Upper lobe of left lung (tissue), 6 donors: ENCODE measurements around the gene TAS1R2. TPM values are rescaled to one million over a fixed set of nuclear protein-coding genes. Genes with fewer than 3 reads are reported as not detected.

Experiments used
- ATAC-seq, 2 donors: fragments of 200-7000 bp; cut with Tn5 transposase; one replicate each; pipeline ENCODE4 v1.9.1; 2022; ENCODE audit warnings: mild to moderate bottlenecking in 2 of 2, moderate library complexity in 2 of 2; ENCODE audit not compliant: low FRiP score in 2 of 2
- DNase-seq, 2 donors: peaks; one replicate each; pipeline ENCODE4 v3.0.0-alpha.2; 2019 to 2020
- H3K27ac ChIP-seq, 4 donors: fragments of 200-600 bp; sonication (generic); one replicate each; pipeline ENCODE4 v1.5.1; 2016 to 2019
- H3K27me3 ChIP-seq, 4 donors: fragments of 200-600 bp; sonication (generic); one replicate each; pipeline ENCODE4 v1.5.1; 2017 to 2019
- H3K36me3 ChIP-seq, 4 donors: fragments of 200-600 bp; sonication (generic); one replicate each; pipeline ENCODE4 v1.5.1; 2016 to 2019
- H3K4me1 ChIP-seq, 4 donors: fragments of 200-600 bp; sonication (generic); one replicate each; pipeline ENCODE4 v1.5.1; 2018 to 2019
- H3K4me3 ChIP-seq, 4 donors: fragments of 200-600 bp; sonication (generic); one replicate each; pipeline ENCODE4 v1.5.1; 2017 to 2019; ENCODE audit warnings: mild to moderate bottlenecking in 2 of 4, moderate library complexity in 1 of 4
- H3K9me3 ChIP-seq, 4 donors: fragments of 200-600 bp; sonication (generic); one replicate each; pipeline ENCODE4 v1.5.1; 2018 to 2019
- EP300 ChIP-seq, 4 donors: sonication (generic); formaldehyde crosslinking; IDR thresholded peaks; one replicate each; pipeline ENCODE4 v1.5.1; 2017; ENCODE audit warnings: antibody characterized with exemption in 4 of 4, control low read depth in 2 of 4
- POLR2A ChIP-seq, 4 donors: fragments of 450-650 bp; IDR thresholded peaks; one replicate each; pipeline ENCODE4 v1.5.1; 2016 to 2017; ENCODE audit warnings: antibody characterized with exemption in 4 of 4, mild to moderate bottlenecking in 2 of 4
- POLR2AphosphoS5 ChIP-seq, 2 donors: sonication (generic); formaldehyde crosslinking; IDR thresholded peaks; one replicate each; pipeline ENCODE4 v1.5.1; 2017; ENCODE audit warnings: antibody characterized with exemption in 2 of 2
- WGBS, 2 donors: methylation state at CpG; one replicate each; pipeline ENCODE4 v1.1.5; 2017 to 2018; 5-methylcytosine and 5-hydroxymethylcytosine counted together
- total RNA-seq, 6 donors: library from RNA; depleted of rRNA in 4 of 6; stranded (reverse); fragments of >200 nt in 4 of 6; gene quantifications; one replicate each; pipeline versions ENCODE4 v1.1.0 to v1.2.1, GENCODE V29; 2016 to 2021
- TF ChIP-seq, protein P1 (sequence below), 6 experiments: fragments of 450-650 bp in 4 of 6; fragments of 200-600 bp in 2 of 6; sonication (generic) in 2 of 6; IDR thresholded peaks; one replicate each; pipeline ENCODE4 v1.5.1; 2016 to 2019; ENCODE audit warnings: antibody characterized with exemption in 6 of 6
- donor health status: DM: no; HTN: no; CAD: no; lungs with moderate emphysema.
- donor health status: DM: no; HTN: yes; CAD: no; lungs with severe emphysema.

Gene TAS1R2
- total RNA-seq, 6 donors from 2014 or later, result not detected

DNA sequence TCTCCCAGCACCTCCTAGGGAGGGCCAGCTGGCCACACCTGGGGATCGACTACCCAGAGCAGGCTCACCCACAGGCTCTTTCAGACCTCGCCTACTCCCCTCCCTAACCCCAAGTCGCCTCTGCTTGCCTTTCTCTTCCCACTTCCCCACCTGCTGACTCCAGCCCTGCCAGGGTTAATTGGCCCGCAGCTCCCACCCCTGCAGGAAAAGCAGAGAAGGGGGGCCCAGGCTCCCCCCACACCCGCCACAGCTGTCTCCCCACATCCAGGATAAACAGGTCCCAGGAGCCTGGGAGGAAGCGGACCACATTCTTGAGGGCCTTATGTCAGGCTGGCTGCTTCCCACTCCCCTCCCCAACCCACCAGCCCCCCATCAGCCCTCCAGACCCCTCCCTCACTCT, 45.0 kb downstream of the TAS1R2 start:
- no peaks in the 10 kb centered on the region for H3K9me3 ChIP-seq
- WGBS, 2 donors, result 32 to 35% methylated on average over 4 to 5 of the region's 6 CpGs
- no peaks in the 10 kb centered on the region for H3K27me3 ChIP-seq
- H3K4me1 ChIP-seq, result no peaks in the 10 kb centered on the region
- no peaks in the 10 kb centered on the region for H3K36me3 ChIP-seq
- H3K27ac ChIP-seq, result no peak overlapping the region
- no peak overlapping the region for H3K4me3 ChIP-seq
- ATAC-seq, result no peak
- peak in 1 of 2 donors; percentile 37 for DNase-seq
- TF ChIP-seq EP300 (IDR thresholded peaks at IDR 0.05), result no peak
- TF ChIP-seq, protein P1, sequence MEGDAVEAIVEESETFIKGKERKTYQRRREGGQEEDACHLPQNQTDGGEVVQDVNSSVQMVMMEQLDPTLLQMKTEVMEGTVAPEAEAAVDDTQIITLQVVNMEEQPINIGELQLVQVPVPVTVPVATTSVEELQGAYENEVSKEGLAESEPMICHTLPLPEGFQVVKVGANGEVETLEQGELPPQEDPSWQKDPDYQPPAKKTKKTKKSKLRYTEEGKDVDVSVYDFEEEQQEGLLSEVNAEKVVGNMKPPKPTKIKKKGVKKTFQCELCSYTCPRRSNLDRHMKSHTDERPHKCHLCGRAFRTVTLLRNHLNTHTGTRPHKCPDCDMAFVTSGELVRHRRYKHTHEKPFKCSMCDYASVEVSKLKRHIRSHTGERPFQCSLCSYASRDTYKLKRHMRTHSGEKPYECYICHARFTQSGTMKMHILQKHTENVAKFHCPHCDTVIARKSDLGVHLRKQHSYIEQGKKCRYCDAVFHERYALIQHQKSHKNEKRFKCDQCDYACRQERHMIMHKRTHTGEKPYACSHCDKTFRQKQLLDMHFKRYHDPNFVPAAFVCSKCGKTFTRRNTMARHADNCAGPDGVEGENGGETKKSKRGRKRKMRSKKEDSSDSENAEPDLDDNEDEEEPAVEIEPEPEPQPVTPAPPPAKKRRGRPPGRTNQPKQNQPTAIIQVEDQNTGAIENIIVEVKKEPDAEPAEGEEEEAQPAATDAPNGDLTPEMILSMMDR (IDR thresholded peaks at IDR 0.05), result no peak

DNA sequence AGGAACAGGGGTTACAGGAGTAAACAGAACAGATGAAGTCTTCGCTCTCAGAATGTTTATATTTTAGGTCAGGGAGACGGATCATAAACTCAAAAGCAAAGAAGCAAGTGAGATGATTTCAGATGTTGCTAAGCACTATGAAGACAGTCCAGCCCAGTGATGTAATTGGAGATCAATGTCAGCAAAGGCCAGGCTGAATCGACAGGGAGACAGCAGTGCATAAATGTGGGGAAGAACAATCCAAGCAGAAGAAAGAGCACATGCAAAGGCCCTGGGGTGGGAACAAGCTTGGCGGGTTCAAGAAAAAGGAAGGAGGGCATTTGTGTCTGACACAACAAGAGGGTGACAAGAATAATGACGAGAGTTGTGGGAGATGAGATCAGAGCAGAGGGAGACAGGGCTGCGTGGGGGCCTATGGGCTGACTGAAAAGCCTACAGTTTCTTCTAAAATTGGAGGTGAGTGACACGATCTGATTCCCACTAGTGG, 47.0 kb downstream of the TAS1R2 start:
- Histone ChIP-seq H3K4me1 (no peaks in the 10 kb centered on the region), H3K27me3 (no peaks in the 10 kb centered on the region), H3K9me3 (no peaks in the 10 kb centered on the region), H3K4me3 (no peak overlapping the region), H3K27ac (no peak overlapping the region), H3K36me3 (no peaks in the 10 kb centered on the region)
- ATAC-seq (no peak), DNase-seq (no peak)
- TF ChIP-seq POLR2AphosphoS5 (IDR thresholded peaks at IDR 0.05), result no peak
- TF ChIP-seq POLR2A (IDR thresholded peaks at IDR 0.05), result no peak
- TF ChIP-seq, protein P1 (IDR thresholded peaks at IDR 0.05), result no peak
- TF ChIP-seq EP300 (IDR thresholded peaks at IDR 0.05), result no peak
- 74 to 84% methylated on average over 7 of the region's 7 CpGs for WGBS, 2 donors

DNA sequence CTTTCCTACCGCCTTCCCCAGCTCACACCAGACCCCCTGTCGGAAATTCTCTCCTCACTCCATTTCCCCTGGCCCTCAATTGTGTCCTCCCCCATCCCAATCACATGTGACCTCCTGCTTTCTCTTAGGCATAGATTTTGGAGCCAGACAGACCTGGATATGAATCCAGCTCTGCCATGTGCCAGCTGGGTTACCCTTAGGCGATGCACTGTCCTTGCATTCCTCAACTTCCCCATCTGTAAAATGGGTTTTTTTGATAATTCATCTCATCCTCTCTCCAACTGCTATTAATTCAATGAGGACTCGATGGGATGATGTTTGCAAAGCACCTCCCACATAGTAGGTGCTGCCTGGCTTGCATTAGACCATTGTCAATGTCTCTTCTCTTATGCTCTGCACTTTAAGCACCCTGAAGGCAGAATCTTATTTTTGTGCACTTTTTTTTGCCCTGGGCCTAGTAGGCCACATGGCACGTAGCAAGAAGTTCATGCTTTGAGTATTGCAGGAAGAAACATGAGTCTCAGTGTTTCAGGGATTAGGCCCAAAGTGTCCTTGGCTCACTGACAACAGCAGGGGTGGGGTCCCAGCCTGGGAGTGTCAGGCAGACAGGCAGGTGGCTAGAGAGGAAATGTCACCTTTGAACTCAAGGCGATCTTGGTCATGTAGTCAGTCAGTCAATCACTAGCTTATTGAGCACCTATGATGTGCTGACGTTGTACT, 47.6 kb downstream of the TAS1R2 start:
- no peak for TF ChIP-seq POLR2AphosphoS5 (IDR thresholded peaks at IDR 0.05)
- TF ChIP-seq, protein P1 (IDR thresholded peaks at IDR 0.05), result no peak
- TF ChIP-seq EP300 (IDR thresholded peaks at IDR 0.05), result no peak
- TF ChIP-seq POLR2A (IDR thresholded peaks at IDR 0.05), result no peak
- Histone ChIP-seq H3K27me3 (no peaks in the 10 kb centered on the region), H3K4me1 (no peaks in the 10 kb centered on the region), H3K4me3 (no peak overlapping the region), H3K36me3 (no peaks in the 10 kb centered on the region), H3K9me3 (no peaks in the 10 kb centered on the region), H3K27ac (no peak overlapping the region)
- 71 to 78% methylated on average over 7 of the region's 7 CpGs for WGBS, 2 donors
- ATAC-seq (no peak), DNase-seq (no peak)

DNA sequence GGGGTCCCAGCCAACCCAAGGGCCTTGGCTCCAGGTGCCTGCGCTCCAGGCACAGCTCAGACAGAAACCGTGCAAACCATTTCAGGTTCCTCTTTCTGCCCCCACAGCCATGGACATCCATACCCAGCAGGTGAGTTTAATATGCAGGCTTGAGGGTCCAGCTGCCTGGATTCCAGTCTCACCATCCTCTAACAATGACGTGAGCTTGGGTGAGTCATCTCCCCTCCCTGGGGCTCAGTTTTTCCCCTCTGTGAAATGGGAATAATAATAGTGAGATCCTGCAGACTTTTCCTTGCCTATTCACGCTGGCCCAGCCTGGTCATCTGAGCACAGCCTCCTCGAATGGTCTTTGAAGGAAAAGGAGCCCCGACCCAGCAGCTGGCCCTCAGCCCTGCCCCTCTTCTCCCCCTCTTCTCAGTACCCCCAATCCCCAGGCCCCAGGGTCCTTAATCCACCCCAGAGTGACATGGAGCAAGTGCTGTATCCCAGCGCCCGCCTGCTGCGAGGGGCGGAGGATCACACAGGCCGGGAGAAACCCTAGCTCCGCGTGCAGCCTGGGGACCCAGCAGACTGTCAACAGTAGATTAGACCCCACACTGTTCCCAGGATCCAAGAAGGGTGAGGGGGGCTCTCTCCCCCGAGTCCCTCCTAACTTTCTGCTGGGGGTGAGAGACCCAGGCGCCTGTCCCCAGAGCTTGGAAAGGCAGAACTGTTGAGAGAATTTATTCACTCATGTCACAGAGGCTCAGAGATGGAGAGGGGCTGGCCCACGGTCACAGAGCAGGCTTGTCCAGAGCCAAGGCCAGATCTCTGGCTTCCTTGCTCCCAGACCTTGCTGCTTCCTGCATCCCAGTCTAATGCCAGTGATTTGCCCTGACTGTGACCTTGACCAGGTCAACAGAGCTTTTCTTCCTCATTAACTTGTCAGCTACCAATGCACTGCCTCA, 49.2 kb downstream of the TAS1R2 start:
- DNase-seq (no peak), ATAC-seq (no peak)
- no peaks in the 10 kb centered on the region for H3K27me3 ChIP-seq
- no peaks in the 10 kb centered on the region for H3K4me1 ChIP-seq
- H3K4me3 ChIP-seq, result no peak overlapping the region
- 63 to 69% methylated on average over 7 to 16 of the region's 16 CpGs for WGBS, 2 donors
- no peaks in the 10 kb centered on the region for H3K36me3 ChIP-seq
- no peak overlapping the region for H3K27ac ChIP-seq
- TF ChIP-seq EP300 (IDR thresholded peaks at IDR 0.05) (no peak), POLR2AphosphoS5 (IDR thresholded peaks at IDR 0.05) (no peak)
- no peaks in the 10 kb centered on the region for H3K9me3 ChIP-seq

DNA sequence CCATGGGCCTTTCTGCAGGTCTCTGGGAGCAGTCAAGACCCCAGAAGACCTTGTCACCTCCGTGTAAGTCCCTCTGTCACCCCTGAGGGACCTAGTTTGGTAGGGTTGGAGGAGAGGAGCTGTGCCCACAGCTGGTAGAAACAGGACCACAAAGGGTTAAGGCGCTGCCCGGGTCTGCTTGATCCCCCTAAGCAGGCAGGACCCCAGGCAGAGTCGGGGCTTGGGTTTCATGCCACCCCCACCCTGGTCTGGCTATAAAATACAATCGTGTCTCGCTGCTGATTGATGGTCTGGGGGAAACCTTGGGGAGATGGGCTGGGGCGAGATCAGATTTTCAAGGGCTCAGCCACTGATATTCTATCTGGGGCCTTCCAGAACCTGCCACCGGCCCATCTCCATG, 50.9 kb downstream of the TAS1R2 start:
- WGBS, 2 donors, result 67 to 73% methylated on average over 3 to 8 of the region's 8 CpGs
- ATAC-seq (no peak), DNase-seq (no peak)
- H3K4me1 ChIP-seq, result no peaks in the 10 kb centered on the region
- no peaks in the 10 kb centered on the region for H3K27me3 ChIP-seq
- no peaks in the 10 kb centered on the region for H3K36me3 ChIP-seq
- H3K9me3 ChIP-seq, result no peaks in the 10 kb centered on the region
- H3K4me3 ChIP-seq, result no peak overlapping the region
- H3K27ac ChIP-seq, result no peak overlapping the region
- TF ChIP-seq POLR2AphosphoS5 (IDR thresholded peaks at IDR 0.05), result no peak
- TF ChIP-seq POLR2A (IDR thresholded peaks at IDR 0.05), result no peak
